Measurements from ENCODE around the gene ABHD17C. TPM values are rescaled to one million over a fixed set of nuclear protein-coding genes. Genes with fewer than 3 reads are reported as not detected.
"Not testable (repeated sequence)": the region's sequence is repeated elsewhere in the genome, so short reads cannot be mapped to it uniquely, and the experiment has no call there.

ABHD17C gene
- total RNA-seq: 10 to 100 TPM in 1 of 4 donors, 1 to 10 TPM in 2, under 1 TPM in 1; 0.29 to 13.6 (median 6.5) TPM

- no peak for TF ChIP-seq CTCF (IDR thresholded peaks at IDR 0.05)
- TF ChIP-seq POLR2A (IDR thresholded peaks at IDR 0.05): no peak
- intact Hi-C loops (cut with DNase I; ENCODE audit: low total_unique reads): no loop called here
- DNase-seq: peak; percentile 26 to 59
Observed at GRCh38 chr15:80695099-80695910, at the start of gene ABHD17C. ABHD17C (plus strand) TSS chr15:80695310; CDS start chr15:80695430, 120 bp downstream.

GRCh38 chr15:80645494-80646065 lies 49.5 kb upstream of the ABHD17C start:
- TF ChIP-seq CTCF (IDR thresholded peaks at IDR 0.05) (no peak), POLR2A (IDR thresholded peaks at IDR 0.05) (no peak)
- H3K4me1 ChIP-seq: no peaks in the 10 kb centered on the region
- H3K27me3 ChIP-seq: no peaks in the 10 kb centered on the region
- no peak for DNase-seq
- H3K27ac ChIP-seq: no peak overlapping the region
- no peaks in the 10 kb centered on the region for H3K36me3 ChIP-seq
- no peak overlapping the region for H3K4me3 ChIP-seq
- intact Hi-C loops (cut with DNase I; ENCODE audit: low total_unique reads): no loop called here
- no peaks in the 10 kb centered on the region for H3K9me3 ChIP-seq

More at GRCh38 chr15:80695099-80695910, at the start of gene ABHD17C:
- H3K36me3 ChIP-seq: no peaks in the 10 kb centered on the region
- H3K9me3 ChIP-seq: no peaks in the 10 kb centered on the region
- H3K4me3 ChIP-seq: peak within 1 kb of the TSS; percentile 51 to 88
- no peaks in the 10 kb centered on the region for H3K4me1 ChIP-seq
- H3K27me3 ChIP-seq: no peaks in the 10 kb centered on the region
- peak within 1 kb of the TSS; percentile 85 to 88 for H3K27ac ChIP-seq

- H3K4me1 ChIP-seq; intact Hi-C loops (cut with DNase I; ENCODE audit: low total_unique reads); H3K27ac ChIP-seq; DNase-seq; H3K4me3 ChIP-seq; H3K36me3 ChIP-seq; H3K27me3 ChIP-seq: not testable (repeated sequence)
- H3K9me3 ChIP-seq: peaks cover 0 to 11% of the 10 kb centered on the region in 2 donors
Observed at GRCh38 chr15:80647424-80647823, 47.7 kb upstream of the ABHD17C start.

- DNase-seq: no peak
- no peak for TF ChIP-seq CTCF (IDR thresholded peaks at IDR 0.05)
- TF ChIP-seq POLR2A (IDR thresholded peaks at IDR 0.05): no peak
- Histone ChIP-seq H3K9me3 (peaks cover 0 to 17% of the 10 kb centered on the region in 2 donors), H3K4me3 (no peak overlapping the region), H3K36me3 (no peaks in the 10 kb centered on the region), H3K27me3 (no peaks in the 10 kb centered on the region), H3K4me1 (no peaks in the 10 kb centered on the region), H3K27ac (no peak overlapping the region)
- intact Hi-C loops (cut with DNase I; ENCODE audit: low total_unique reads): no loop called here
Observed at GRCh38 chr15:80654299-80654698, 40.8 kb upstream of the ABHD17C start.

GRCh38 chr15:80659375-80659774 lies 35.7 kb upstream of the ABHD17C start:
- Histone ChIP-seq H3K9me3 (no peaks in the 10 kb centered on the region), H3K4me3 (no peak overlapping the region), H3K27me3 (no peaks in the 10 kb centered on the region), H3K4me1 (no peaks in the 10 kb centered on the region), H3K36me3 (no peaks in the 10 kb centered on the region), H3K27ac (no peak overlapping the region)
- DNase-seq: no peak
- no peak for TF ChIP-seq CTCF (IDR thresholded peaks at IDR 0.05)
- no peak for TF ChIP-seq POLR2A (IDR thresholded peaks at IDR 0.05)
- intact Hi-C loops (cut with DNase I; ENCODE audit: low total_unique reads): no loop called here

Measured in uterus (tissue), 4 donors.